ENCODE measurements around the gene SPEM3.

Gene SPEM3

DNA sequence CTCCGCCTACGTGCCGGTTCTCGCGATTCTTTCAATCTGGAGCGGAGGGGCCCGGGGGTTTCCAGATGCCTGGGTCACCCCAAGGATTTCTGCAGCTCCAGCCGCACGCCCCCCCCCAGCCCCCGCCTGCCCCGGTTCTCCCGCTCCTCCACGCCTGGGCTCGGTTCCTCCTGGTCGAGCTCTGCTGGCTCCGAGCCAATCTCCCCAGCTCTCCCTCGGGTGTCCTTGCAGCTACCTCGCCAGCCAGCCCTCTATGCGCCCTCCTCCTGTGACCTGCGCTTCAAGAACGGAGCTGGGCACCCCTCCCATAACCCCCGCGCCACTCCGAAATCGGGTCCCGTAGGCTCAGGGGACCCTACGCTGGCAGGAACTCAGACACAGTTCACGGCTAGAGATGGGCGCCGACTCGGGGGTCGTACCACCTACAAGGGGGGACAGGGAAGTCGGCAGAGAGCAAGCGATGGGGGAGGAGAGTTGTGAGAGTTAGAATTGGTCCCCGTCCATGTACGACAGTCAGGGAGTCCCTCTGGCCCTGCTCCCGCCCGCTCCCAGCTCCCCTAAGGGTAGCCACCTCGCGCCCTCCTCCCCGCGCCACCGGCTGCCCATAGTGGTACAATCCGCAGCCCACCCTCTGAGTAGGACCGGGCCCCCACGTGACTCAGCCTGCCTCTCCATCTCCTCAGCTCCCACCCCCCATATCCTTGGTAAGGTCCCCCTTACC lies 11.6 kb downstream of the SPEM3 start:
- Histone ChIP-seq H3K79me2 (ENCODE audit: insufficient read depth, low read length) (no peaks in the 10 kb centered on the region), H3K36me3 (ENCODE audit: low read length) (no peaks in the 10 kb centered on the region), H3K4me3 (ENCODE audit: insufficient read depth, low read length, poor library complexity, severe bottlenecking) (no peak overlapping the region), H3K27ac (ENCODE audit: low read depth, low read length) (no peak overlapping the region), H3K4me2 (ENCODE audit: low read depth, low read length, poor library complexity, severe bottlenecking) (peak overlapping the region; percentile 39), H2AFZ (ENCODE audit: low read depth, low read length, severe bottlenecking) (no peak overlapping the region), H3K27me3 (ENCODE audit: low read length) (no peaks in the 10 kb centered on the region), H3F3A (ENCODE audit: insufficient read depth) (no peaks in the 10 kb centered on the region), H3K9me3 (ENCODE audit: insufficient read depth, low read length) (no peaks in the 10 kb centered on the region), H3K9ac (ENCODE audit: low read length) (peak overlapping the region; percentile 21; the same call in 1 of the 2 replicates), H4K20me1 (ENCODE audit: low read depth, low read length) (no peaks in the 10 kb centered on the region), H3K9me2 (replicated peaks; ENCODE audit: insufficient read depth, low read length) (no peaks in the 10 kb centered on the region)
- TF ChIP-seq CTCF (IDR thresholded peaks at IDR 0.05; ENCODE audit: insufficient read depth, low read length, poor library complexity, severe bottlenecking): no peak
- TF ChIP-seq EZH2phosphoT487 (conservative IDR thresholded peaks at IDR 0.05; ENCODE audit: low read length): no peak

DNA sequence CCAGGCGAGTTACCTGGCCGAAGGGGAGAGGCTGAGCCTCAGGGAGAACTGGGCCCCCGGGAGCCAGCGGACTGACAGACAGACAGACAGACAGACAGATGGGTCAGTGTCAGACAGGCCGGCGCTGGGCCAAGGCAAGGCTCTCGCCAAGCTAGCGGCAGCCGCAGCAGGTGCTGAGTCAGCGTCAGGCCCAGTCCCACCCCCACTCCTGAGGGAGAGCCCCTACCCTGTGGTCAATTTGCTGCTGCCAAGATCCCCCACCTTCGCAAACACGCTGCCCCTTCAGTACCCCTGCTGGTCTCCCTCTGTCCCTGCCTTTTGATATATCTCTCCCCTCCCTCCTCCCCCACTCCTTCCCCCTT lies 12.2 kb downstream of the SPEM3 start:
- H3K27me3 ChIP-seq (ENCODE audit: low read length): no peaks in the 10 kb centered on the region
- no peaks in the 10 kb centered on the region for H3K79me2 ChIP-seq (ENCODE audit: insufficient read depth, low read length)
- no peak overlapping the region for H3K4me3 ChIP-seq (ENCODE audit: insufficient read depth, low read length, poor library complexity, severe bottlenecking)
- no peaks in the 10 kb centered on the region for H3K9me2 ChIP-seq (replicated peaks; ENCODE audit: insufficient read depth, low read length)
- no peaks in the 10 kb centered on the region for H4K20me1 ChIP-seq (ENCODE audit: low read depth, low read length)
- no peaks in the 10 kb centered on the region for H3F3A ChIP-seq (ENCODE audit: insufficient read depth)
- H2AFZ ChIP-seq (ENCODE audit: low read depth, low read length, severe bottlenecking): no peak overlapping the region
- no peaks in the 10 kb centered on the region for H3K36me3 ChIP-seq (ENCODE audit: low read length)
- no peaks in the 10 kb centered on the region for H3K9me3 ChIP-seq (ENCODE audit: insufficient read depth, low read length)
- TF ChIP-seq CTCF (IDR thresholded peaks at IDR 0.05; ENCODE audit: insufficient read depth, low read length, poor library complexity, severe bottlenecking): no peak
- TF ChIP-seq EZH2phosphoT487 (conservative IDR thresholded peaks at IDR 0.05; ENCODE audit: low read length): no peak
- H3K27ac ChIP-seq (ENCODE audit: low read depth, low read length): no peak overlapping the region
- peak overlapping the region; percentile 39 for H3K4me2 ChIP-seq (ENCODE audit: low read depth, low read length, poor library complexity, severe bottlenecking)
- peak overlapping the region; percentile 21; the same call in 1 of the 2 replicates for H3K9ac ChIP-seq (ENCODE audit: low read length)

DNA sequence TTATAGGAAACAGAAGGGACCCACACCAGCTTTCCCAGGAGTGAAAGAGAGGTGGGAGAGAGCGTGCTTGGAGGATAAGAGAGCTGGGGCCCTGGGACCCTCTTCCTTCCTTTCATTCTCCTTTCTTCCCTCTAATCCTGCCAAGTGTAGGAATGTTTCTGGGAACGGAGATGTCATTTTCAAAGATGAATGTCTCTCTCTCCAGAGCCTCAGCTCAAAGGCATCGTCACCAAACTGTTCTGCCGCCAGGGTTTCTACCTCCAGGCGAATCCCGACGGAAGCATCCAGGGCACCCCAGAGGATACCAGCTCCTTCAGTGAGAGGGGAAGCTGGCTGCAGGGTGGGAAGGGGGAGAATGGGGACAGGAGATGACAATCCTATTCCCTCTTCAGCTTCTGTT lies 12.6 kb downstream of the SPEM3 start:
- Histone ChIP-seq H3K36me3 (ENCODE audit: low read length) (no peaks in the 10 kb centered on the region), H4K20me1 (ENCODE audit: low read depth, low read length) (no peaks in the 10 kb centered on the region), H2AFZ (ENCODE audit: low read depth, low read length, severe bottlenecking) (no peak overlapping the region), H3K27me3 (ENCODE audit: low read length) (no peaks in the 10 kb centered on the region), H3K79me2 (ENCODE audit: insufficient read depth, low read length) (no peaks in the 10 kb centered on the region), H3K9me2 (replicated peaks; ENCODE audit: insufficient read depth, low read length) (no peaks in the 10 kb centered on the region), H3K27ac (ENCODE audit: low read depth, low read length) (no peak overlapping the region), H3F3A (ENCODE audit: insufficient read depth) (no peaks in the 10 kb centered on the region), H3K4me2 (ENCODE audit: low read depth, low read length, poor library complexity, severe bottlenecking) (no peak overlapping the region), H3K9me3 (ENCODE audit: insufficient read depth, low read length) (no peaks in the 10 kb centered on the region), H3K9ac (ENCODE audit: low read length) (no peak overlapping the region), H3K4me3 (ENCODE audit: insufficient read depth, low read length, poor library complexity, severe bottlenecking) (no peak overlapping the region)
- TF ChIP-seq CTCF (IDR thresholded peaks at IDR 0.05; ENCODE audit: insufficient read depth, low read length, poor library complexity, severe bottlenecking) (no peak), EZH2phosphoT487 (conservative IDR thresholded peaks at IDR 0.05; ENCODE audit: low read length) (no peak)

Measured in SU-DHL-6 (cell line).